HG03064 (cell line): ENCODE results near the gene PMM1.
"Not testable (repeated sequence)": the region's sequence is repeated elsewhere in the genome, so short reads cannot be mapped to it uniquely, and the experiment has no call there.

ENCODE experiments used
- ATAC-seq: cut with Tn5 transposase; IDR thresholded peaks from one replicate; pipeline ENCODE4 v1.9.1; 2021; ENCODE audit warnings: low read depth; ENCODE audit not compliant: unreplicated experiment

Gene PMM1

GRCh38 chr22:41565403-41566054, 24.1 kb downstream of the PMM1 start:
- ATAC-seq = no peak

- no peak for ATAC-seq
These were observed 25.1 kb downstream of the PMM1 start for GRCh38 chr22:41564563-41564962.

- ATAC-seq = no peak
These were observed 26.5 kb downstream of the PMM1 start for GRCh38 chr22:41563051-41563711.

- no peak for ATAC-seq
These were observed 27.2 kb downstream of the PMM1 start for GRCh38 chr22:41562461-41562860.

- no peak for ATAC-seq
These were observed 27.9 kb downstream of the PMM1 start for GRCh38 chr22:41561788-41562187.

GRCh38 chr22:41561335-41561734, 28.3 kb downstream of the PMM1 start:
- no peak for ATAC-seq

- no peak for ATAC-seq
These were observed 29.6 kb downstream of the PMM1 start for GRCh38 chr22:41560095-41560471.

GRCh38 chr22:41558241-41558630, 31.4 kb downstream of the PMM1 start:
- ATAC-seq = not testable (repeated sequence)

- ATAC-seq = no peak
These were observed 32.0 kb downstream of the PMM1 start for GRCh38 chr22:41557401-41558240.

- no peak for ATAC-seq
These were observed 33.1 kb downstream of the PMM1 start for GRCh38 chr22:41556561-41556960.

- ATAC-seq = no peak
These were observed 34.2 kb downstream of the PMM1 start for GRCh38 chr22:41555325-41555982.

- no peak for ATAC-seq
These were observed 37.6 kb downstream of the PMM1 start for GRCh38 chr22:41551877-41552582.

GRCh38 chr22:41550952-41551491, 38.6 kb downstream of the PMM1 start:
- no peak for ATAC-seq

GRCh38 chr22:41548830-41549211, 40.8 kb downstream of the PMM1 start:
- no peak for ATAC-seq

GRCh38 chr22:41544671-41545476, 44.8 kb downstream of the PMM1 start:
- no peak for ATAC-seq

- peak; percentile 86 for ATAC-seq
These were observed 45.6 kb downstream of the PMM1 start, which contains the start of gene POLR3H for GRCh38 chr22:41543854-41544670. TSS of gene POLR3H (minus strand) at chr22:41544470. CDS start at chr22:41544101, 369 bp downstream.

- no peak for ATAC-seq
These were observed 47.4 kb downstream of the PMM1 start for GRCh38 chr22:41542224-41542623.

- no peak for ATAC-seq
These were observed 48.2 kb downstream of the PMM1 start for GRCh38 chr22:41541484-41541883.
